GM12873 (cell line): ENCODE measurements around the gene NONO.

Experiments
- TF ChIP-seq, protein P1 (sequence below): IDR thresholded peaks from 2 replicates; pipeline ENCODE4 v1.5.1; 2012; ENCODE audit warnings: low read depth, mild to moderate bottlenecking, moderate library complexity, low read length, control low read depth; ENCODE audit not compliant: insufficient read depth; ENCODE audit errors: missing control alignments

NONO gene

GRCh38 chrX:71301195-71301924 lies 17.9 kb downstream of the NONO start, which contains the start of gene ITGB1BP2:
Gene ITGB1BP2, plus strand, starts transcription at chrX:71301750. Its CDS starts 57 bp downstream, at chrX:71301807.
- TF ChIP-seq, protein P1, sequence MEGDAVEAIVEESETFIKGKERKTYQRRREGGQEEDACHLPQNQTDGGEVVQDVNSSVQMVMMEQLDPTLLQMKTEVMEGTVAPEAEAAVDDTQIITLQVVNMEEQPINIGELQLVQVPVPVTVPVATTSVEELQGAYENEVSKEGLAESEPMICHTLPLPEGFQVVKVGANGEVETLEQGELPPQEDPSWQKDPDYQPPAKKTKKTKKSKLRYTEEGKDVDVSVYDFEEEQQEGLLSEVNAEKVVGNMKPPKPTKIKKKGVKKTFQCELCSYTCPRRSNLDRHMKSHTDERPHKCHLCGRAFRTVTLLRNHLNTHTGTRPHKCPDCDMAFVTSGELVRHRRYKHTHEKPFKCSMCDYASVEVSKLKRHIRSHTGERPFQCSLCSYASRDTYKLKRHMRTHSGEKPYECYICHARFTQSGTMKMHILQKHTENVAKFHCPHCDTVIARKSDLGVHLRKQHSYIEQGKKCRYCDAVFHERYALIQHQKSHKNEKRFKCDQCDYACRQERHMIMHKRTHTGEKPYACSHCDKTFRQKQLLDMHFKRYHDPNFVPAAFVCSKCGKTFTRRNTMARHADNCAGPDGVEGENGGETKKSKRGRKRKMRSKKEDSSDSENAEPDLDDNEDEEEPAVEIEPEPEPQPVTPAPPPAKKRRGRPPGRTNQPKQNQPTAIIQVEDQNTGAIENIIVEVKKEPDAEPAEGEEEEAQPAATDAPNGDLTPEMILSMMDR, result no peak

DNA sequence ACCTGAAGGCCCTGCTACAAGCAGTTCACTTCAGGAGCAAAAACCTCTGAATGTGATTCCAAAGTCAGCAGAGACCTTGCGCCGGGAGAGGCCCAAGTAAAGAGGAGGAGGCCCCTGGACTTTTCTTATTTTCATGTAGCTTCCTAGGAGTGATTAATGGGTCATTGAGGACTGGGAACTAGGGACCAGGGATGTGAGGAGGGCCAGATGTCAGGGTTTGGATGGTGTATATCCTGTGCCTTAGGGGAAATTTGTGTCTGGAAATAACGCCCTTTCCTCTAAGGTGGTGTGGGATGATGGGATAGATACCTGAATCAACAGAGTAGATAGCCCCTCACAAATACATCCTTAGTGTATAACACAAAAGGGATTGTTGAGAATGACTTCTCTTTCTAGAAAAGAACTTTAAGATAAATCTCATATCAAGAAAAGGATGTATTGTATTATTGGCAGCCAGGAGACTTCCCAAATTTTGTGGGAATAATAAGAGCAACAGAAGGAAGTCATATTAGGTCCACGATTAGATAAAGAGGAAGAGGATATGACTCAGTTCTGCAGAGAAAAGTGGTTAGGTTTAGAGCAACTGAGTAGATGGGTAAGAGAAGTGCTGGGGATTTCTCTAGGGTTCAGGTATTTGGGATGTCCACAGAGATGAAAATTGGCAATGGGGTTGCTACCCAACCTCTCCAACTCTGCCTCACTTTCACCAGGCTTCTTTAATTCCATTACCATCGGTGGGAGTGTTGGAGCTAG lies 19.2 kb downstream of the NONO start:
- TF ChIP-seq, protein P1, result no peak

DNA sequence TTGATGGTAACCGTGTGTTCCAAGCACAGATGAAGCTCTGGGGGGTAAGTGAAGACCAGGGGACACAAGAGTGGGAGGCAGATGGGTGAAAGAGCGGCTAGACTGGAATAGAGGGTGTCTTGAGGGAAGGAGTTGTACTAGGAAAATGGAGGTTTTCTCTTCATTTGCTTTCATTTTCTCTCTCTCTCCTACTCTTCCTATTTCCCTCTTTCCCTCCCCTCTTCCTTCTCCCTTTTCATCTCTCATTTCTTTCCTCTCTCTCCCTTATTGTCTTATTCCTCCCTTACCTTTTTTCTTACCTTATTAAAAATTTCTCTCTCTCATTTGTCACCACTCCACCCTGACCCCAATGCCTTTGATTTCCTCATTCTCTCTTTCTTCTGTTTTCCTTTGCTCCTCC lies 21.1 kb downstream of the NONO start:
- TF ChIP-seq, protein P1, result no peak

GRCh38 chrX:71315917-71316316 lies 32.5 kb downstream of the NONO start:
- TF ChIP-seq, protein P1, result no peak

DNA sequence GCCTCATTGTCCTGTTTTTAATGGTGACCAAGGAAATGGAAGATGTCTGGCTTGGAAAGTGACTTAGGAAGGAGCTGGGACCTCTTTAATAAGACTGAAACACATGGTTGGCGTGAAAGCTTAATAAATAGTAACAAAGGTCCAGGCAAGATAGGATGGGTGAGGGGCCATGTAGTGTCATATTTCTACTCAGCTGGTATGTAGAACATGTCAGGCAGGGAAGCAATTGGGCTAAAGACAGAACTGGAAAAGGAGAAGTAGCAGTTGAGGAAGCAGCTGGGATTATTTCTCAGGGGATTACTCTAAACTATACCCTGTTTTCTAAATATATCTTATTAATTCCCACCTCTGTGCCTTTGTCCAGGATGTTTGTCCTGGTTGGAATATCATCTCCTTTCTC lies 36.7 kb downstream of the NONO start:
- TF ChIP-seq, protein P1, result no peak

- TF ChIP-seq, protein P1, result no peak
Measured at GRCh38 chrX:71321731-71322130, 38.3 kb downstream of the NONO start.

GRCh38 chrX:71326394-71326793 lies 43.0 kb downstream of the NONO start:
- TF ChIP-seq, protein P1, result no peak
